IPS-20b (cell line): Measurements from ENCODE around the gene HEXD.
"Not testable (repeated sequence)": the region's sequence is repeated elsewhere in the genome, so short reads cannot be mapped to it uniquely, and the experiment has no call there.

Experiments used
- H3K27ac ChIP-seq: one replicate; pipeline ENCODE4 v1.5.1; 2013; ENCODE audit warnings: low read length
- H3K27me3 ChIP-seq: 2 replicates; pipeline ENCODE4 v1.6.1; 2013; ENCODE audit warnings: mild to moderate bottlenecking, low read length, inconsistent platforms; ENCODE audit not compliant: insufficient read depth
- H3K36me3 ChIP-seq: 2 replicates; pipeline ENCODE4 v1.6.1; 2013; ENCODE audit warnings: low read depth, mild to moderate bottlenecking, inconsistent platforms, low read length, moderate library complexity; ENCODE audit not compliant: insufficient read depth
- H3K4me1 ChIP-seq: 2 replicates; pipeline ENCODE4 v1.6.1; 2013; ENCODE audit warnings: mild to moderate bottlenecking, control low read depth, inconsistent platforms, low read length, moderate library complexity; ENCODE audit not compliant: insufficient read depth
- H3K4me3 ChIP-seq: 2 replicates; pipeline ENCODE4 v1.5.1; 2013; ENCODE audit warnings: mild to moderate bottlenecking, low read length, inconsistent platforms
- H3K9ac ChIP-seq: 2 replicates; pipeline ENCODE4 v1.6.1; 2013; ENCODE audit warnings: low read depth, mild to moderate bottlenecking, inconsistent platforms, low read length, moderate library complexity
- H3K9me3 ChIP-seq: 2 replicates; pipeline ENCODE4 v1.6.1; 2013; ENCODE audit warnings: mild to moderate bottlenecking, low read depth, low read length, inconsistent platforms; ENCODE audit not compliant: insufficient read depth

The HEXD gene

GRCh38 chr17:82459936-82460335, 41.8 kb downstream of the HEXD start:
- peaks cover 34% of the 10 kb centered on the region for H3K36me3 ChIP-seq
- H3K9ac ChIP-seq, H3K9me3 ChIP-seq, H3K4me3 ChIP-seq, H3K27ac ChIP-seq, H3K27me3 ChIP-seq, H3K4me1 ChIP-seq: not testable (repeated sequence)

GRCh38 chr17:82461827-82462524, 43.8 kb downstream of the HEXD start:
- Histone ChIP-seq H3K4me3 (no peak overlapping the region), H3K27me3 (no peaks in the 10 kb centered on the region), H3K9ac (no peak overlapping the region), H3K27ac (no peak overlapping the region), H3K9me3 (no peaks in the 10 kb centered on the region), H3K4me1 (peaks cover 5% of the 10 kb centered on the region; the same call in 1 of the 2 replicates), H3K36me3 (peaks cover 54% of the 10 kb centered on the region)

GRCh38 chr17:82463391-82463790, 45.2 kb downstream of the HEXD start:
- peaks cover 58% of the 10 kb centered on the region for H3K36me3 ChIP-seq
- no peaks in the 10 kb centered on the region for H3K4me1 ChIP-seq
- no peak overlapping the region for H3K4me3 ChIP-seq
- no peaks in the 10 kb centered on the region for H3K9me3 ChIP-seq
- no peaks in the 10 kb centered on the region for H3K27me3 ChIP-seq
- H3K27ac ChIP-seq = no peak overlapping the region
- H3K9ac ChIP-seq = no peak overlapping the region

GRCh38 chr17:82463925-82464566, 45.9 kb downstream of the HEXD start:
- H3K4me3 ChIP-seq = no peak overlapping the region
- no peak overlapping the region for H3K27ac ChIP-seq
- no peaks in the 10 kb centered on the region for H3K4me1 ChIP-seq
- no peaks in the 10 kb centered on the region for H3K9me3 ChIP-seq
- H3K36me3 ChIP-seq = peaks cover 64% of the 10 kb centered on the region
- no peaks in the 10 kb centered on the region for H3K27me3 ChIP-seq
- H3K9ac ChIP-seq = no peak overlapping the region; the same call in 1 of the 2 replicates

GRCh38 chr17:82464567-82464929, 46.4 kb downstream of the HEXD start:
- Histone ChIP-seq H3K27ac (no peak overlapping the region), H3K27me3 (no peaks in the 10 kb centered on the region), H3K36me3 (peaks cover 69% of the 10 kb centered on the region), H3K4me1 (no peaks in the 10 kb centered on the region), H3K9me3 (no peaks in the 10 kb centered on the region), H3K4me3 (no peak overlapping the region), H3K9ac (no peak overlapping the region)

GRCh38 chr17:82465023-82465603, 47.0 kb downstream of the HEXD start:
- Histone ChIP-seq H3K36me3 (peaks cover 75% of the 10 kb centered on the region), H3K9ac (no peak overlapping the region), H3K27me3 (no peaks in the 10 kb centered on the region), H3K9me3 (no peaks in the 10 kb centered on the region), H3K27ac (no peak overlapping the region), H3K4me1 (no peaks in the 10 kb centered on the region), H3K4me3 (no peak overlapping the region)

- Histone ChIP-seq H3K4me1 (no peaks in the 10 kb centered on the region), H3K36me3 (peaks cover 62% of the 10 kb centered on the region), H3K27me3 (no peaks in the 10 kb centered on the region), H3K27ac (no peak overlapping the region), H3K9me3 (no peaks in the 10 kb centered on the region), H3K9ac (no peak overlapping the region), H3K4me3 (no peak overlapping the region)
Measured at GRCh38 chr17:82468692-82469091, 50.5 kb downstream of the HEXD start.

- Histone ChIP-seq H3K9me3 (no peaks in the 10 kb centered on the region), H3K9ac (no peak overlapping the region), H3K4me1 (no peaks in the 10 kb centered on the region), H3K27me3 (no peaks in the 10 kb centered on the region), H3K36me3 (peaks cover 62% of the 10 kb centered on the region), H3K4me3 (no peak overlapping the region), H3K27ac (no peak overlapping the region)
Measured at GRCh38 chr17:82470065-82470464, 51.9 kb downstream of the HEXD start.

GRCh38 chr17:82474223-82475010, 56.3 kb downstream of the HEXD start:
- Histone ChIP-seq H3K4me1 (no peaks in the 10 kb centered on the region), H3K36me3 (peaks cover 40% of the 10 kb centered on the region), H3K9me3 (no peaks in the 10 kb centered on the region), H3K27ac (no peak overlapping the region), H3K4me3 (no peak overlapping the region), H3K9ac (no peak overlapping the region), H3K27me3 (no peaks in the 10 kb centered on the region)

GRCh38 chr17:82475458-82475857, 57.3 kb downstream of the HEXD start:
- H3K9me3 ChIP-seq = no peaks in the 10 kb centered on the region
- H3K9ac ChIP-seq = no peak overlapping the region
- H3K36me3 ChIP-seq = peaks cover 40% of the 10 kb centered on the region
- no peak overlapping the region for H3K4me3 ChIP-seq
- no peaks in the 10 kb centered on the region for H3K27me3 ChIP-seq
- no peak overlapping the region for H3K27ac ChIP-seq
- no peaks in the 10 kb centered on the region for H3K4me1 ChIP-seq

- H3K36me3 ChIP-seq = peaks cover 51% of the 10 kb centered on the region
- H3K9me3 ChIP-seq = no peaks in the 10 kb centered on the region
- H3K27ac ChIP-seq = no peak overlapping the region
- H3K4me3 ChIP-seq = no peak overlapping the region
- no peak overlapping the region for H3K9ac ChIP-seq
- no peaks in the 10 kb centered on the region for H3K4me1 ChIP-seq
- H3K27me3 ChIP-seq = no peaks in the 10 kb centered on the region
Measured at GRCh38 chr17:82477934-82478333, 59.8 kb downstream of the HEXD start.
